Loucy (cell line): Measurements from ENCODE around the gene RAD23B.

Experiments
- CTCF ChIP-seq: fragments of 200-600 bp; sonication (generic); conservative IDR thresholded peaks from 2 replicates; pipeline ENCODE4 v1.5.1; 2014; ENCODE audit warnings: mild to moderate bottlenecking, antibody characterized with exemption, low read length
- EZH2phosphoT487 ChIP-seq: fragments of 200-600 bp; IDR thresholded peaks from 2 replicates; pipeline ENCODE4 v1.6.1; 2018; ENCODE audit warnings: antibody characterized with exemption, mild to moderate bottlenecking, moderate library complexity, borderline replicate concordance

DNA sequence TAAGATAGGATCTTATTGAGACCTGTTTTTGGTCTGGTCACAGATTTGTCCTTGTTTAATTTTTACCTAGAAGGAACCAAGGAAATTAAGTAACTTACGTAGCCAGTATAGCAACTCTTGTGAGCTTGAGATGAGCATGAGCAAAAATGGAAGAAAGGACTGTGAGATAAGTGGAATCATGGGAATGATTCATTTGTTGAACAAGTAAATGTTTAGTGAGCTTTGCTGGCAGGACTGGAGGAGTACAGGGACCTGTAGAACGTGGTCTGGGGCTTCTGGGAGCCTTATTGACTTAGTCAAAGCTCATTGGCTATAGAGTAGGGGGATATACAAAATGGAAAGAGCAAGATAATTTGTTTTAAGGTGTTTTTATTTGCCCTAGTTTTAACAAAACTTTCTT lies 3.0 kb downstream of the RAD23B start:
- TF ChIP-seq CTCF (no peak), EZH2phosphoT487 (no peak)
